Inflammatory macrophage treated with lipopolysaccharide for 4 hours (primary cell): ENCODE data around the gene TBX6.

Experiments used
- DNase-seq: peaks from one replicate; pipeline ENCODE4 v3.0.0-alpha.2; 2020

Gene TBX6

DNA sequence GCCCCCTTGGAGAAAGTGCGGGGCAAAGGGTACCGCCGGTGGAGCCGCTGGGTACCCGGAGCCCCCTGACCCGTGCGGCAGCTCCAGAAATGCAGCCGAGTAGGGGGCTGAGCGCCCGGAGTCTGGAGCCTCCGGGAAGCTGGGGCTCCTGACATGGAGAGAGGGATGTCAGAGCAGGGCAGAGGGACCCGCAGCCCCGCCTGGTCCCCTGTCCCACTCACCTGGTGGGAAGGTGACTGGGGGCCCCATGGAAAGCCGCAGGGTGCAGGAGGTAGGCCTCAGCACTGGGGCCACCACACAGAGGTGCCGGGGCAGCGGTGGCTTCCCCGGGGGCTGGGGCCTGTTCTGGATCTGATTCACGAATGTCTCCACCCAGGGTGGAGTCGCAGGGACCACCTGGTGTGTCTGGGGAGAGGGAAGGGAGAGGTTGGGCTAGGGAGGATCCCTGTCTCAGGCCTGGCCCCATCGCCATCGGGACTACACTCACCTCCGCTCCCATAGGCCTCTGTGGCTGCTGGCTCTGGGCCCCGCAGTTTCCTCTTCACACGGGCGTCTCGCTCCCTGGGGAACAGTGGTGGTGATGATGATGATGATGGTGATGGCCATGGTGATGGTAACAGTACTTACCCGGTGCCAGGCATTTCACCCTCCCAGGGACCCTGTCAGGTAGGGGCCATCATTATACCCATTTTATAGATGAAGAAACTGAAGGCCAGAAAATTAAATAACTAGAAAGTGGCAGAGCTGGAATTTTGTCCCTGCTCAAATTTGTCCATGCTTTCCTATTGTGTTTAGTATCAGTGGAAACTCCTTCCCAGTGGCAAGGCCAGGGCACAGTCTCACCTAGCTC lies 5.2 kb downstream of the TBX6 start:
- no peak for DNase-seq

GRCh38 chr16:30085820-30086219 lies 5.9 kb downstream of the TBX6 start:
- DNase-seq, result no peak

- no peak for DNase-seq
These were observed 6.5 kb downstream of the TBX6 start for GRCh38 chr16:30085247-30085646.

GRCh38 chr16:30084816-30085159 lies 6.9 kb downstream of the TBX6 start:
- DNase-seq, result no peak

GRCh38 chr16:30084096-30084815 lies 7.5 kb downstream of the TBX6 start:
- DNase-seq, result no peak

GRCh38 chr16:30083216-30084055 lies 8.3 kb downstream of the TBX6 start:
- DNase-seq, result no peak

GRCh38 chr16:30082545-30083090 lies 9.1 kb downstream of the TBX6 start:
- no peak for DNase-seq

GRCh38 chr16:30079480-30079879 lies 12.2 kb downstream of the TBX6 start:
- no peak for DNase-seq

DNA sequence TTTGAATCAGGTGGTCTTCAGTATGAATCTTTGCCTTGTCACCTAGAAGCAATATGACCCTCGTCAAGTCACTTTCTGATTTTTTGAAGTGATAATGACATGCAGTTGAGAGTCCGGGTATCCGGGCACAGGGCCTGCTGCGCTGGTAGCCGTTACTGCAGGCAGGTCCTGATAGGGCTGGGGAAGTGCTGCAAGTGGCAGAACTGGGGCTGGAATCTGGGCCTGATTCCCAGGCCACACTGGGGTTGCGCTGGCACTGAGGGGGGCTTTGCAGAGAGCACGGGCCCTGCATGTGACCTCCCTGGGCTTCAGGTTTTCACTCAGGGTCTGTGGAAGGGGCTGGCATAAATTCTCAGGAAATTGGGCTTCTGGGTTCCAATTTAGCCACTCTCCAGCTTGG lies 13.0 kb downstream of the TBX6 start:
- DNase-seq, result no peak

GRCh38 chr16:30077656-30078055 lies 14.1 kb downstream of the TBX6 start:
- peak; percentile 61 for DNase-seq

- no peak for DNase-seq
These were observed 15.4 kb downstream of the TBX6 start for GRCh38 chr16:30076276-30076791.

GRCh38 chr16:30075503-30076275 lies 16.0 kb downstream of the TBX6 start, which contains the start of gene PPP4C:
TSS of gene PPP4C (plus strand) at chr16:30075994. CDS start at chr16:30076378, 384 bp downstream.
- peak; percentile 92 for DNase-seq

DNA sequence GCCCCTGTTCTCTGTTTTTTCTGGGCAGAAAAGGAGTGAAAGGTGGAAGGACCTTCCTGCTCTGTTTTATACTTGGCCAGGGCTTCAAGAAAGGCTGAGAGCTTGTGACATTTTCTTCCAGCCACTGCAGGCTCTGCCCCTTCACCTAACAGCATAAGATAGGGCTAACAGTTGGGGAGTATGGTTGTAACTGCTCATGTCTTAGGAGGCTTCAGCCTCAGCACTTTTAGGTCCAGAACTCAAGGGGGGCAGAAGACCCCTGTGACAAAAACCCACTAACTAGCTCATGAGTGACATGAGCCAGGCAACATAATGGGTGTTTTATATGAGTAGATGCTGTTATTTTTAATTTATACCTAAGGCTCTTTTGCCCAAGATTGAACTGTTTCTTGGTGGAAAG lies 21.2 kb downstream of the TBX6 start:
- no peak for DNase-seq

DNA sequence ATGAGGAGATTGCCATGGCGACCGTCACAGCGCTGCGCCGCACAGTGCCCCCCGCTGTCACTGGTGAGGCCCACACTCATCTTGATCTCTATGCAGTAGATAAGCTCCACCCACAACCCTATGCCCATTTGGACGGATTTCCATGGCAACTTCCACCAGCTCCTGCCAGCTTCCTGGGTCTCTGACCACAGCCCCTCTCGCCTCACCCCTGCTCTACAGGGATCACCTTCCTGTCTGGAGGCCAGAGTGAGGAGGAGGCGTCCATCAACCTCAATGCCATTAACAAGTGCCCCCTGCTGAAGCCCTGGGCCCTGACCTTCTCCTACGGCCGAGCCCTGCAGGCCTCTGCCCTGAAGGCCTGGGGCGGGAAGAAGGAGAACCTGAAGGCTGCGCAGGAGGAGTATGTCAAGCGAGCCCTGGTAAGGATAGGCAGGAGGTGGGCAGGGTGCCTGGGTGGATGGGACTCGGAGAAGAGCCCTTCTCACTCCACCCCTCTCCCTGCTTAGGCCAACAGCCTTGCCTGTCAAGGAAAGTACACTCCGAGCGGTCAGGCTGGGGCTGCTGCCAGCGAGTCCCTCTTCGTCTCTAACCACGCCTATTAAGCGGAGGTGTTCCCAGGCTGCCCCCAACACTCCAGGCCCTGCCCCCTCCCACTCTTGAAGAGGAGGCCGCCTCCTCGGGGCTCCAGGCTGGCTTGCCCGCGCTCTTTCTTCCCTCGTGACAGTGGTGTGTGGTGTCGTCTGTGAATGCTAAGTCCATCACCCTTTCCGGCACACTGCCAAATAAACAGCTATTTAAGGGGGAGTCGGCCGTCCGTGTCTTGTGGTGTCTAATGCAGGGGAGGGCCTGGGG lies 21.9 kb downstream of the TBX6 start:
- DNase-seq, result no peak

- DNase-seq, result no peak
These were observed 22.7 kb downstream of the TBX6 start for GRCh38 chr16:30068750-30069610.

DNA sequence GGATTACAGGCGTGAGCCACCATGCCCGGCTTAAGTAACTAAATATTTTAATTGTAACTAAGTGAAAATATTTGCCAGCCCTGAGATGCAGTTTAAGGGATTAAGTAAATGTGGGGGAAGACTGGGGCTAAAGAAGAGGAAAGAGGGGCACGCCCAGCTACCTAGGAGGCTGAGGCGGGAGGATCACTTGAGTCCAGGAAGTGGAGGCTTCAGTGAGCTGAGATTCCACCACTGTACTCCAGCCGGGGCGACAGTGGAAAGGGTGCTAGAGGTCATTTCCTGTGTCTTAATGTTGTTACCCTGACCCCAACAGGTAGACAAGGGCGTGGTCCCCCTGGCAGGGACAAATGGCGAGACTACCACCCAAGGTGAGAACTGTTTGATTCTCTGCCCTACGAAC lies 23.4 kb downstream of the TBX6 start:
- no peak for DNase-seq

DNA sequence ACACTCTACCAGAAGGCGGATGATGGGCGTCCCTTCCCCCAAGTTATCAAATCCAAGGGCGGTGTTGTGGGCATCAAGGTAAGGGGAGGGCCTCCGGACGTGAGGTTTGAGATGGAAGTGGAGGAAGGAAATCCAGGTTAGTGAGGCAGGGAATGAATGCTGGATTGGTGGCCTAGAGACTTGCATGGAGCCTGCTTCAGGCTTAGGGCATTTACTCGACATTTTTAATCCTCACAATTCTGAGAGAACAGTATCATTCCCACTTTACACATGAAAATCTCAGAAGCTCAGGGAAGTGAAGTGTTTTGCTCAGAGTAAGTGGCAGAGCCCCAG lies 24.2 kb downstream of the TBX6 start:
- DNase-seq, result no peak

GRCh38 chr16:30066761-30067583 lies 24.8 kb downstream of the TBX6 start:
- peak; percentile 63 for DNase-seq
